Measurements from ENCODE around the gene POLDIP2. TPM values are rescaled to one million over a fixed set of nuclear protein-coding genes. Genes with fewer than 3 reads are reported as not detected.

Gene POLDIP2
- total RNA-seq, 1 experiment from 2014 or later, result 82.8 TPM

DNA sequence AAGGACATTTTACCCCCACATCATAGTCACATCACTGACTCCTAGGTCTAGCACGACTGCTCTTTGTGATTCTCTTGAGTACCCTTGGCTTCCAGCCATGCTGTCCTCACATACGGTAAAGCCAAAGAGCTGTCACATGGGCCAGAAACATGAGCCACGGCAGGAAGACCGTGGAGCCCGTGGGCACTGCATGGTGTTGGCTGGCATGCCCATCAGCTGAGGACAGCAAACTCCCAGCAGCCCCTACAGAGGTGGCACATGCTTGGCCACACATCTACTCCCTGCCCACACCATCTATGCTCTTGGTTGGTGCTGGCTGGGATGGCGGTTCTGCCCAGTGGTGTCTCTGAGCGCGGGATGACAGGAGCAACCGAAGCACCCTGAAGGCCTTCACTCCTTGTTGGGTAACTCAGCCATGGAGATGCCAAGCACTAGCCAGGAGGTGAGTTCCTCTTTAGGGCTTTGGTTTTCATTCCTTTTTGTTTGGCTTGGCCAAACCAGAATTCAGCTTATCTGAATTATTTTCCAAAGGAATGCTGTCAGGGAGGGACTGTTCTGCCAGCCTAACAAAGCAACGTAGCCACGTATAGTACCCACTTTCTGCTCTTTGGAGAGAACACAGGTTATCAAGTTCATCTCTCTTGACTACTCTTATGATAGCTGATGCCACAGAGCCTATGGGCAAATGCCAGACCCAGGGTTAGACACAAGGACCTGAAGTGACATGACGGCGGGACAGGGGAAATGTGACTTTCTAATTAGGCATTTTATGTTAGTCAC lies 11.7 kb downstream of the POLDIP2 start:
- H3K27me3 Mint-ChIP-seq (ENCODE audit: low read depth), result no peaks in the 10 kb centered on the region
- Histone ChIP-seq H3K56ac (ENCODE audit: insufficient read length, low read depth, low read length) (no peak overlapping the region), H3K27ac (ENCODE audit: insufficient read length, low read depth, low read length) (no peak overlapping the region), H3K27me3 (ENCODE audit: insufficient read depth, low read length) (no peaks in the 10 kb centered on the region), H2AK5ac (ENCODE audit: insufficient read length, low read length) (no peak overlapping the region), H3K23ac (ENCODE audit: insufficient read length, low read depth, low read length) (no peak overlapping the region), H2BK15ac (ENCODE audit: low read depth, low read length) (no peak overlapping the region), H3K9ac (ENCODE audit: extremely low read depth, insufficient read length, low read length) (no peak overlapping the region), H3K18ac (ENCODE audit: insufficient read length, low read depth, low read length) (no peak overlapping the region), H2BK5ac (ENCODE audit: insufficient read length, low read length) (no peak overlapping the region), H3K4me2 (ENCODE audit: insufficient read depth, insufficient read length, low read length) (no peak overlapping the region), H3K23me2 (ENCODE audit: insufficient read length, low read depth, low read length, poor library complexity, severe bottlenecking) (no peaks in the 10 kb centered on the region), H2BK12ac (ENCODE audit: insufficient read length, low read depth, low read length) (no peak overlapping the region), H2BK20ac (ENCODE audit: low read depth, low read length, poor library complexity, severe bottlenecking) (no peak overlapping the region), H3K9me3 (ENCODE audit: control insufficient read depth, low read depth, low read length) (no peaks in the 10 kb centered on the region), H3K79me2 (ENCODE audit: insufficient read depth, low read length) (no peaks in the 10 kb centered on the region), H4K91ac (ENCODE audit: insufficient read length, low read depth, low read length) (no peak overlapping the region), H3K14ac (ENCODE audit: insufficient read depth, low read length) (no peak overlapping the region), H3K4me1 (ENCODE audit: insufficient read depth, low read length) (no peaks in the 10 kb centered on the region), H3T11ph (ENCODE audit: low read length) (no peak overlapping the region), H4K20me1 (ENCODE audit: control insufficient read depth, insufficient read depth, insufficient read length) (no peaks in the 10 kb centered on the region), H3K79me1 (ENCODE audit: insufficient read depth, low read depth, low read length, poor library complexity, severe bottlenecking) (no peaks in the 10 kb centered on the region), H3K4ac (ENCODE audit: low read depth, low read length) (no peak overlapping the region), H4K8ac (replicated peaks; ENCODE audit: insufficient read length, low read depth, low read length) (no peak overlapping the region), H2BK120ac (ENCODE audit: low read depth, low read length, poor library complexity, severe bottlenecking) (no peak overlapping the region), H2AFZ (ENCODE audit: low read length) (no peak overlapping the region), H4K5ac (ENCODE audit: insufficient read length, low read depth, low read length) (no peak overlapping the region)
- H3K36me3 Mint-ChIP-seq (ENCODE audit: insufficient read depth in 1 of 3, low read depth in 3 of 3), result peaks cover 24 to 82% (median 69%) of the 10 kb centered on the region in 3 experiments; a peak in 6 of 7 replicates
- no peaks in the 10 kb centered on the region for H3K9me3 Mint-ChIP-seq
- DNase-seq, result no peak
- peaks cover 16 to 17% of the 10 kb centered on the region in 2 experiments for H3K4me1 Mint-ChIP-seq
- no CpG with 5 or more reads among the region's 13 CpGs for WGBS (ENCODE audit: extremely low coverage, insufficient read length, low lambda C conversion rate)
- peak overlapping the region in 2 of 3 experiments; percentile 65 to 73; a peak in 2 of 7 replicates for H3K27ac Mint-ChIP-seq
- H3K4me3 Mint-ChIP-seq, result no peak overlapping the region
- TF ChIP-seq, protein P1, sequence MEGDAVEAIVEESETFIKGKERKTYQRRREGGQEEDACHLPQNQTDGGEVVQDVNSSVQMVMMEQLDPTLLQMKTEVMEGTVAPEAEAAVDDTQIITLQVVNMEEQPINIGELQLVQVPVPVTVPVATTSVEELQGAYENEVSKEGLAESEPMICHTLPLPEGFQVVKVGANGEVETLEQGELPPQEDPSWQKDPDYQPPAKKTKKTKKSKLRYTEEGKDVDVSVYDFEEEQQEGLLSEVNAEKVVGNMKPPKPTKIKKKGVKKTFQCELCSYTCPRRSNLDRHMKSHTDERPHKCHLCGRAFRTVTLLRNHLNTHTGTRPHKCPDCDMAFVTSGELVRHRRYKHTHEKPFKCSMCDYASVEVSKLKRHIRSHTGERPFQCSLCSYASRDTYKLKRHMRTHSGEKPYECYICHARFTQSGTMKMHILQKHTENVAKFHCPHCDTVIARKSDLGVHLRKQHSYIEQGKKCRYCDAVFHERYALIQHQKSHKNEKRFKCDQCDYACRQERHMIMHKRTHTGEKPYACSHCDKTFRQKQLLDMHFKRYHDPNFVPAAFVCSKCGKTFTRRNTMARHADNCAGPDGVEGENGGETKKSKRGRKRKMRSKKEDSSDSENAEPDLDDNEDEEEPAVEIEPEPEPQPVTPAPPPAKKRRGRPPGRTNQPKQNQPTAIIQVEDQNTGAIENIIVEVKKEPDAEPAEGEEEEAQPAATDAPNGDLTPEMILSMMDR (conservative IDR thresholded peaks at IDR 0.05), result no peak
